Brain microvascular endothelial cell (primary cell): ENCODE measurements around the gene SPEM2.

ENCODE experiments used
- DNase-seq: peaks from one replicate; pipeline ENCODE4 v3.0.0-alpha.2; 2020
- H3K27ac ChIP-seq: fragments of 250-450 bp; sonication (Bioruptor Pico); 2 replicates; pipeline ENCODE4 v1.5.1; 2020; ENCODE audit warnings: mild to moderate bottlenecking, moderate library complexity
- H3K27me3 ChIP-seq: fragments of 250-450 bp; sonication (Bioruptor Pico); replicated peaks from 2 replicates; pipeline ENCODE4 v1.5.1; 2020; ENCODE audit warnings: mild to moderate bottlenecking
- H3K36me3 ChIP-seq: fragments of 250-450 bp; sonication (Bioruptor Pico); replicated peaks from 2 replicates; pipeline ENCODE4 v1.5.1; 2020; ENCODE audit warnings: mild to moderate bottlenecking
- H3K4me3 ChIP-seq: 2 replicates; pipeline ENCODE4 v1.5.1; 2011; ENCODE audit warnings: low read depth, mild to moderate bottlenecking, control low read depth, low read length, moderate library complexity
- in situ Hi-C: cut with HindIII; loops from 2 replicates; pipeline ENCODE4 v1.10.0; 2017; ENCODE audit warnings: low sequenced_read_pairs, low pct_ligation_motif_present
- TF ChIP-seq, protein P1 (sequence below): IDR thresholded peaks from 2 replicates; pipeline ENCODE4 v1.5.1; 2011; ENCODE audit warnings: low read depth, mild to moderate bottlenecking, moderate library complexity, low read length, control low read depth, inconsistent platforms; ENCODE audit errors: missing control alignments

The SPEM2 gene

DNA sequence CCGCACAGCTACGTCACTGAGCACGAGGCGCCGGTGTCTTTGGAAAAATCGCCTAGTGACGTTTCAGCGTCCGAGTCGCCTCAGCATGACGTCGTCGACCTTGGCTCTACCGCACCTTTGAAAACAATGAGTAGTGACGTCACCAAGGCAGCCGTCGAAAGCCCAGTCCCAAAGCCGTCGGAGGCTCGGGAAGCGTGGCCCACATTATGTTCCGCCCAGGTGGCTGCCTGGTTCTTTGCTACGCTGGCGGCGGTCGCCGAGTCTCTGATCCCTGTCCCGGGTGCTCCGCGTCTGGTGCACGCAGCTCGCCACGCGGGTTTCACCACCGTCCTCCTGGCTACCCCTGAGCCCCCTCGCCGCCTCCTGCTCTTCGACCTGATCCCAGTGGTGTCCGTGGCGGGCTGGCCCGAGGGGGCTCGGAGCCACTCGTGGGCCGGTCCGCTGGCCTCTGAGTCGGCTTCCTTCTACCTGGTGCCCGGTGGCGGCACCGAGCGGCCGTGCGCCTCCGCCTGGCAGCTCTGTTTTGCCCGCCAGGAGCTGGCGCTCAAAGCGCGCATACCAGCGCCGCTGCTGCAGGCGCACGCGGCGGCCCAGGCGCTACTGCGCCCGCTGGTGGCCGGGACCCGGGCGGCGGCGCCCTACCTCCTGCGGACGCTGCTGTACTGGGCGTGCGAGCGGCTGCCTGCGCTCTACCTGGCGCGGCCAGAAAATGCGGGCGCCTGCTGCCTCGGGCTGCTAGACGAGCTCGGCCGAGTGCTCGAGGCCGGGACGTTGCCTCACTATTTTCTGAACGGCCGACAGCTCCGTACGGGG is 11.3 kb downstream of the SPEM2 start:
- no peak for DNase-seq

DNA sequence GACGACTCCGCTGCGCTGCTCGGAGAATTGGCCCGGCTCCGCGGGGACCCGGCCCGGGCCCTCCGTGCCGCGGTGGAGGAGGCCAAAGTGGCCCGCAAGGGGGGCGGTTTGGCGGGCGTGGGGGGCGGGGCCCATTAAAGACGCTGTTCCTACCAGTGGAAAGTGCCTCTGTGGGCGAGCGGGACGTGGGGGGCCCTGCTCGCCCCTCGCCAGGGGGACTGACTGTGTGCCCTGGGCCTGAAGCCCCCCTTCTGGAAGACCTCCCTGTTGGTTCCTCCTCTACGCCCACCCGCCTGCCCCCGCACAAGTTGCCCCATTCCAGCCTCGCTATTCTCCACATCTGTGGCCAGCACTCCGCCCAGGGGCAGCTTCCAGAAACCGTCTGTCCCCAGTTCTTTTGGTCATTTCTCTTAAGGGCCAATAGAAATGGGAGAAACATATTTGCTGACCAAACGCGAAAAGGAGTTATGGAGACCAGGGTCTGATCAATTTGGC is 12.0 kb downstream of the SPEM2 start:
- no peak for DNase-seq
- no peak overlapping the region for H3K27ac ChIP-seq
- in situ Hi-C loops: no loop called here

More for the DNA sequence above, 11.3 kb downstream of the SPEM2 start:
- H3K36me3 ChIP-seq: no peaks in the 10 kb centered on the region
- TF ChIP-seq, protein P1, sequence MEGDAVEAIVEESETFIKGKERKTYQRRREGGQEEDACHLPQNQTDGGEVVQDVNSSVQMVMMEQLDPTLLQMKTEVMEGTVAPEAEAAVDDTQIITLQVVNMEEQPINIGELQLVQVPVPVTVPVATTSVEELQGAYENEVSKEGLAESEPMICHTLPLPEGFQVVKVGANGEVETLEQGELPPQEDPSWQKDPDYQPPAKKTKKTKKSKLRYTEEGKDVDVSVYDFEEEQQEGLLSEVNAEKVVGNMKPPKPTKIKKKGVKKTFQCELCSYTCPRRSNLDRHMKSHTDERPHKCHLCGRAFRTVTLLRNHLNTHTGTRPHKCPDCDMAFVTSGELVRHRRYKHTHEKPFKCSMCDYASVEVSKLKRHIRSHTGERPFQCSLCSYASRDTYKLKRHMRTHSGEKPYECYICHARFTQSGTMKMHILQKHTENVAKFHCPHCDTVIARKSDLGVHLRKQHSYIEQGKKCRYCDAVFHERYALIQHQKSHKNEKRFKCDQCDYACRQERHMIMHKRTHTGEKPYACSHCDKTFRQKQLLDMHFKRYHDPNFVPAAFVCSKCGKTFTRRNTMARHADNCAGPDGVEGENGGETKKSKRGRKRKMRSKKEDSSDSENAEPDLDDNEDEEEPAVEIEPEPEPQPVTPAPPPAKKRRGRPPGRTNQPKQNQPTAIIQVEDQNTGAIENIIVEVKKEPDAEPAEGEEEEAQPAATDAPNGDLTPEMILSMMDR: peak; percentile 44
- peaks cover 23% of the 10 kb centered on the region for H3K27me3 ChIP-seq
- no peak overlapping the region for H3K27ac ChIP-seq
- H3K4me3 ChIP-seq: peak overlapping the region; percentile 39
- in situ Hi-C loops: no loop called here

DNA sequence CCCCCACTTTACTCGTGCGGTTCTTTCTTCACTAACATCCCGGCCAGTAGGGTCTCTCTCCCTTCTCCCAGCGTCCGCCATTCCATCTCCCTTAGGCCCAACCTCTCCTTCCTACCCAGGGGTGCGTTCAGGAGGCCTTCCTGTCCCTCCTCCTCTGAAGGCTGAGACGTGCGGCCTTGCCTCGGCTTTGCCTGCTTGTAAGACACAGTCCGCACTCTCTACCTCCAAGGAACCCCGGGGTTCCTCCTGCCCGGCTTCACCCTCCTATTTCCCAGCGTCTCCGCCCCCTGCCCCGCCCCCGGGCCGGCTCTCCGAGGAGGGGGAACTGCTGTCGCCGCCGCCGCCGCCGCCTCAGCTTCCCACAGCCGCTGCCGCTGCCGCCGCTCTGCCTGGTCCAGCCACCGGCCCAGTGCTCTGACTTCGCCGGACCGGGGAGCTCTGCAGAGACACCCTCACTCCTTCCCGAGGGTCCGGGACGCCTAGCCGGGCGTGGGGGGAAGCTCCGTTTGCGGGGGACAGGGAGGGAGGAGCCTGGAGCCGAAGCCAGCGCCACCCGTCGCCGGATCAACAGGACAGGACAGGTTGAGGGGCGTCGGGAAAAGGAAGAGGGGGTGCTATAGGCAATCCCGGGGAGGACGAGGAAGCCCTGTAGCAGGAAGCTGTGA is 12.7 kb downstream of the SPEM2 start:
- TF ChIP-seq, protein P1: no peak
- in situ Hi-C loops: no loop called here
- H3K4me3 ChIP-seq: peak overlapping the region; percentile 27
- no peak for DNase-seq
- H3K27ac ChIP-seq: no peak overlapping the region
- peaks cover 23% of the 10 kb centered on the region for H3K27me3 ChIP-seq
- no peaks in the 10 kb centered on the region for H3K36me3 ChIP-seq

More for the DNA sequence above, 12.0 kb downstream of the SPEM2 start:
- Histone ChIP-seq H3K36me3 (no peaks in the 10 kb centered on the region), H3K27me3 (peaks cover 23% of the 10 kb centered on the region), H3K4me3 (peak overlapping the region; percentile 39)
- TF ChIP-seq, protein P1: no peak

DNA sequence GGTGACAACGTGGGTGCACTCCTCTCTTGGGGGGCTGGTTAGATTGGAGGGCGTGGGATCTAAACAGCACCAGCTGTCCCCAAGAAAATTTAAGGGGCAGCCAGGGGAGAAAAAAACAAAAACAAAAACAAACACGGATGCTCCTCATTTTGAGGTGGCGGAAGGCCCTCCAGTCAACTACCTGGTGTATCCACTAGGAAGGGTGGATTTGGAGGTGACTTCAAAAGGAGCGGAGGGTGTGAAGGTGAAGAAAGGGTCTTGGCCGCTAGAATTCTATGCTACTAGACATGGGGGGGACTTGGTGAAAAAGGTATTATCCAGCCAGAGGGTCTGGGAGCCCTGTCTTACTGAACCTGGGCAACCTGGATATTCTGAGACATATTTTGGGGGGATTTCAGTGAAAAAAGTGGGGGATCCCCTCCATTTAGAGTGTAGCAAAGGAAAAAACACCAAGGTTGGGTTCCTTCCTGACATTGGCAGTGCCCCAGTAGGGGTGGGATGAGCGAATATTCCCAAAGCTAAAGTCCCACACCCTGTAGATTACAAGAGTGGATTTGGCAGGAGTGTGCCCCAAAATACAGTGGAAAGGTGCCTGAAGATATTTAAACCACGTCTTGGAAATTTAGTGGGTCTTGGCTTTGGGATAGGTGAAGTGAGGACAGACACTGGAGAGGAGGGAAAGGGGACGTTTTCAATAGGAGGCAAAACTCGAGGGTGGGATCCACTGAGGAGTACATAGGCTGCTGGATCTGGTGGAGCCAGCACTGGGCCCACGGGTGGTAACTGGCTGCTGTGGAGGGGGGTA is 13.4 kb downstream of the SPEM2 start:
- in situ Hi-C loops: no loop called here
- no peak overlapping the region for H3K4me3 ChIP-seq
- TF ChIP-seq, protein P1: no peak
- peaks cover 23% of the 10 kb centered on the region for H3K27me3 ChIP-seq
- no peak for DNase-seq
- H3K36me3 ChIP-seq: no peaks in the 10 kb centered on the region
- no peak overlapping the region for H3K27ac ChIP-seq

DNA sequence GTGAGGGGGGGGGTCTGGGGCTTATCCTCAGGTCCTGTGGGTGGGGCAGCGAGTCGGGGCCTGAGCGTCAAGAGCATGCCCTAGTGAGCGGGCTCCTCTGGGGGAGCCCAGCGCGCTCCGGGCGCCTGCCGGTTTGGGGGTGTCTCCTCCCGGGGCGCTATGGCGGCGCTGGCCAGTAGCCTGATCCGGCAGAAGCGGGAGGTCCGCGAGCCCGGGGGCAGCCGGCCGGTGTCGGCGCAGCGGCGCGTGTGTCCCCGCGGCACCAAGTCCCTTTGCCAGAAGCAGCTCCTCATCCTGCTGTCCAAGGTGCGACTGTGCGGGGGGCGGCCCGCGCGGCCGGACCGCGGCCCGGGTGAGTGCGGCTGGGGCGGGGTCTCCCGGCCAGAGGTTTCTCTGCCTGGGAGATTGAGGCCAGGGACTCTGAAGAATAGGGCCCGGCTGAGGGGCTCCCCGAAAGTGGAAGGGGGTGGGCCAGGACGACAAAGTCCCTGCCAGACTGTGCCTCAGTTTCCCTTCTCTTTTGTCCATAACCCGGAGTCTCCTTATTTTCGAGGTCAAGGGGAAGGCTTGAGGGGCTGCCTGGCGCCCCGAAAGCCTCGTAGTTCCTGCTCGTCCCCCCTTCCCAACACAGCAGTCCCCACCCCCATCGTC is 14.2 kb downstream of the SPEM2 start, which contains the start of gene FGF11:
FGF11 (plus strand) TSS at position 51 of the 651 bp plus-strand sequence; CDS start at position 160, 109 bp downstream.
- in situ Hi-C loops: no loop called here
- Histone ChIP-seq H3K27me3 (peaks cover 23% of the 10 kb centered on the region), H3K27ac (no peak within 1 kb of the TSS), H3K4me3 (peak within 1 kb of the TSS; percentile 35), H3K36me3 (no peaks in the 10 kb centered on the region)
- TF ChIP-seq, protein P1: no peak
- DNase-seq: no peak
